ENCODE data around the gene MLF2. TPM values are rescaled to one million over a fixed set of nuclear protein-coding genes. Genes with fewer than 3 reads are reported as not detected.
"Not testable (repeated sequence)": the region's sequence is repeated elsewhere in the genome, so short reads cannot be mapped to it uniquely, and the experiment has no call there.

MLF2 gene
- total RNA-seq, 2 experiments from 2014 or later = 114 to 121 TPM

GRCh38 chr12:6745741-6746525, 7.0 kb downstream of the MLF2 start:
- POLR2A ChIA-PET = interaction anchor here (0.7 to 1.3 kb wide), 3 partner anchors 15 to 362 kb away, joined by 3 read pairs; partner anchors contain the start of gene P3H3
- H3K27ac ChIP-seq (ENCODE audit: low read depth in 1 of 2, low read length in 2 of 2) = peak overlapping the region; percentile 8 to 52

GRCh38 chr12:6743300-6743699, 9.6 kb downstream of the MLF2 start:
- H3K4me3 Mint-ChIP-seq; DNase-seq; intact Hi-C loops (cut with DNase I, micrococcal nuclease); H3K27ac ChIP-seq (ENCODE audit: low read depth in 1 of 2, low read length in 2 of 2); H3K4me3 ChIP-seq (ENCODE audit: low read length); H3K9me3 Mint-ChIP-seq; H3K27ac Mint-ChIP-seq; H3K27me3 Mint-ChIP-seq; CTCF ChIA-PET; POLR2A ChIA-PET; ATAC-seq (ENCODE audit: poor library complexity); H3K27me3 ChIP-seq (ENCODE audit: control insufficient read depth in 1 of 2, insufficient read depth in 2 of 2, low read length in 2 of 2); H3K9me3 ChIP-seq (ENCODE audit: control insufficient read depth in 1 of 2, insufficient read depth in 1 of 2, low read length in 2 of 2): not testable (repeated sequence)
- Mint-ChIP-seq H3K36me3 (ENCODE audit: low read depth) (peaks cover 20% of the 10 kb centered on the region), H3K4me1 (ENCODE audit: low read depth) (peaks cover 15% of the 10 kb centered on the region)
- Histone ChIP-seq H3K4me1 (ENCODE audit: insufficient read depth, low read length) (peaks cover 16% of the 10 kb centered on the region), H3K36me3 (ENCODE audit: insufficient read depth, low read length) (peaks cover 15% of the 10 kb centered on the region)

More at GRCh38 chr12:6745741-6746525, 7.0 kb downstream of the MLF2 start:
- H3K9me3 ChIP-seq (ENCODE audit: control insufficient read depth in 1 of 2, insufficient read depth in 1 of 2, low read length in 2 of 2) = peaks cover 0 to 6% of the 10 kb centered on the region in 2 experiments
- peaks cover 41% of the 10 kb centered on the region for H3K36me3 ChIP-seq (ENCODE audit: insufficient read depth, low read length)
- Mint-ChIP-seq H3K4me1 (ENCODE audit: low read depth) (peaks cover 15% of the 10 kb centered on the region), H3K27me3 (no peaks in the 10 kb centered on the region), H3K36me3 (ENCODE audit: low read depth) (peaks cover 42% of the 10 kb centered on the region), H3K27ac (peak overlapping the region; percentile 82), H3K4me3 (no peak overlapping the region), H3K9me3 (no peaks in the 10 kb centered on the region)
- peaks cover 16% of the 10 kb centered on the region for H3K4me1 ChIP-seq (ENCODE audit: insufficient read depth, low read length)
- ATAC-seq (ENCODE audit: poor library complexity) = peak; percentile 99
- no peaks in the 10 kb centered on the region for H3K27me3 ChIP-seq (ENCODE audit: control insufficient read depth in 1 of 2, insufficient read depth in 2 of 2, low read length in 2 of 2)
- no peak overlapping the region for H3K4me3 ChIP-seq (ENCODE audit: low read length)
- CTCF ChIA-PET = interaction anchor here (1.1 kb wide), 1 partner anchor 145 kb away, joined by 3 read pairs; no protein-coding TSS in a partner anchor
- peak in 6 of 14 experiments; percentile 20 to 74 (median 54) for DNase-seq
- no peak for TF ChIP-seq CTCF (IDR thresholded peaks at IDR 0.05)
- intact Hi-C loops (cut with DNase I, micrococcal nuclease) = no loop called here

GRCh38 chr12:6742834-6743233, 10.1 kb downstream of the MLF2 start:
- POLR2A ChIA-PET = no interaction called here
- TF ChIP-seq CTCF (IDR thresholded peaks at IDR 0.05) = no peak
- intact Hi-C loops (cut with DNase I, micrococcal nuclease) = no loop called here
- H3K4me3 Mint-ChIP-seq = no peak overlapping the region
- H3K27me3 Mint-ChIP-seq = no peaks in the 10 kb centered on the region
- peaks cover 15% of the 10 kb centered on the region for H3K4me1 Mint-ChIP-seq (ENCODE audit: low read depth)
- ATAC-seq (ENCODE audit: poor library complexity) (no peak), DNase-seq (no peak)
- H3K9me3 Mint-ChIP-seq = no peaks in the 10 kb centered on the region
- Histone ChIP-seq H3K27me3 (ENCODE audit: control insufficient read depth in 1 of 2, insufficient read depth in 2 of 2, low read length in 2 of 2) (no peaks in the 10 kb centered on the region), H3K4me3 (ENCODE audit: low read length) (no peak overlapping the region), H3K9me3 (ENCODE audit: control insufficient read depth in 1 of 2, insufficient read depth in 1 of 2, low read length in 2 of 2) (peaks cover 0 to 6% of the 10 kb centered on the region in 2 experiments), H3K27ac (ENCODE audit: low read depth in 1 of 2, low read length in 2 of 2) (no peak overlapping the region), H3K4me1 (ENCODE audit: insufficient read depth, low read length) (peaks cover 16% of the 10 kb centered on the region), H3K36me3 (ENCODE audit: insufficient read depth, low read length) (peaks cover 10% of the 10 kb centered on the region)
- CTCF ChIA-PET = no interaction called here
- H3K36me3 Mint-ChIP-seq (ENCODE audit: low read depth) = peaks cover 16% of the 10 kb centered on the region
- no peak overlapping the region for H3K27ac Mint-ChIP-seq

GRCh38 chr12:6742080-6742479, 10.9 kb downstream of the MLF2 start:
- H3K4me1 ChIP-seq (ENCODE audit: insufficient read depth, low read length) = peaks cover 16% of the 10 kb centered on the region
- H3K27me3 ChIP-seq (ENCODE audit: control insufficient read depth in 1 of 2, insufficient read depth in 2 of 2, low read length in 2 of 2); ATAC-seq (ENCODE audit: poor library complexity); H3K27ac ChIP-seq (ENCODE audit: low read depth in 1 of 2, low read length in 2 of 2); H3K9me3 Mint-ChIP-seq; CTCF ChIA-PET; POLR2A ChIA-PET; H3K4me3 Mint-ChIP-seq; H3K27ac Mint-ChIP-seq; H3K27me3 Mint-ChIP-seq; H3K9me3 ChIP-seq (ENCODE audit: control insufficient read depth in 1 of 2, insufficient read depth in 1 of 2, low read length in 2 of 2); H3K36me3 ChIP-seq (ENCODE audit: insufficient read depth, low read length); H3K4me3 ChIP-seq (ENCODE audit: low read length); H3K36me3 Mint-ChIP-seq (ENCODE audit: low read depth); DNase-seq; intact Hi-C loops (cut with DNase I, micrococcal nuclease): not testable (repeated sequence)
- H3K4me1 Mint-ChIP-seq (ENCODE audit: low read depth) = peaks cover 15% of the 10 kb centered on the region

Measured in CD4-positive, alpha-beta T cell (primary cell).